ENCODE data around the gene MVB12A.

Gene MVB12A

DNA sequence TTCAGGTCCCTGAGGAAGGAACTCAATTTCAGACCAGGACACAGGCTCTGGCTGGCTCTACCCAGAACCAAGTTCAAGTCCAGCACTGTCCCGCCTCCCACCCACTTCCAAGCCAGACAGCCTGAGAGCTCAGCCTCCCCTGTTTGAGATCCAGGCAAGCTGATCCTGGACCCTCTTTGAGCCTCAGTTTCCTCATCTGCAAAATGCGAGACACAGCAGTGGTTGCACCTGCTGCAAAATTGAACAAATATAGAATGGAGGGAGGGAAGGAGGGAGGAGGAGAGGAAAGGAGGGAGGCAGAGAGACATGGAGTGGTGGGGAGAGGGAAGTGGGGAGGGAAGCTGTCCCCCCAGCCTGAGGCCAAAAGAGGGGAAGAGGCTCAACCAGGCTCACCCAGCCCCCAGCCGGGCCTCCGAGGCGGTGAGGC is 27.9 kb downstream of the MVB12A start:
- DNase-seq, result no peak

DNA sequence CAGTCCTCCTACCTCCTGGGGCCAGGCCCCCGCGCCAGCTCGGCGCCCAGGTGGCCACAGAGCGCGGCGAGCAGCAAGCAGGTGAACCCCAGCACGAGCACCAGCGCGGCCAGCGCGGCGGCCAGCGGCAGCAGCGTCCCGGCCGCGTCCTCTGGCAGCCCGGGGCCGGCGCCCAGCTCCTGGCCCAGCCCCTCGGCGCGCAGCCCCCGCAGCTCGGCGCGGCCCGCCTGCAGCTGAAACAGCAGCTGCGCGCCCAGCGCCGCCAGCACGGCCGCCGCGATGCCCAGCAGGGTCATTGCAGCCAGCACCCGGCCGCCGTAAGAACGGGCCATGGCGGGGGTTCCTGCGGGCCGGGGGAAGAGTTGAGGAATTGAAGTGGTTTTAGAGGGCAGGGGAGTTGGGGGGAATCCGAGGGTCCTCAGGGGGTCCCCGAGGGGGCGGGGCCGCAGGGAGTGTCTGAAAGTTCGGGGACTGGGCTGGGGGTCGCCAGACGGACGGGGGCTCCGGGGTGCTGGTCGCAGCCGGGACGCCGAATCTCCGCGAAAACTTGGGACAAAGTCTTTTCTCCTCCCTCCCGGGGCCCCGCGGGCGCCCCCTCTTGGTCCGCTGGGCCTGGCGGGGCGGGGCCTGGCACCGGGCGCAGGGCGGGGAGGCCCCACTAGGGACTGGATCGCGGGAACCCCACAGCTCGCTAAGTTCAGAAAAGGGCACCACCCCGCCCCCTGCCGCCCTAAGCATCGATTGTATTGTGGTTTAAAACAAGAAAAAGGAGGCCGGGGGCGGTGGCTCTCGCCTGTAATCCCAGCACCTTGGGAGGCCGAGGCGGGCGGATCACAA is 28.5 kb downstream of the MVB12A start, which contains the start of gene TMEM221:
Gene TMEM221 (minus strand): TSS at position 538 of the 837 bp plus-strand sequence. CDS start 206 bp downstream, at position 332.
- DNase-seq, result no peak

DNA sequence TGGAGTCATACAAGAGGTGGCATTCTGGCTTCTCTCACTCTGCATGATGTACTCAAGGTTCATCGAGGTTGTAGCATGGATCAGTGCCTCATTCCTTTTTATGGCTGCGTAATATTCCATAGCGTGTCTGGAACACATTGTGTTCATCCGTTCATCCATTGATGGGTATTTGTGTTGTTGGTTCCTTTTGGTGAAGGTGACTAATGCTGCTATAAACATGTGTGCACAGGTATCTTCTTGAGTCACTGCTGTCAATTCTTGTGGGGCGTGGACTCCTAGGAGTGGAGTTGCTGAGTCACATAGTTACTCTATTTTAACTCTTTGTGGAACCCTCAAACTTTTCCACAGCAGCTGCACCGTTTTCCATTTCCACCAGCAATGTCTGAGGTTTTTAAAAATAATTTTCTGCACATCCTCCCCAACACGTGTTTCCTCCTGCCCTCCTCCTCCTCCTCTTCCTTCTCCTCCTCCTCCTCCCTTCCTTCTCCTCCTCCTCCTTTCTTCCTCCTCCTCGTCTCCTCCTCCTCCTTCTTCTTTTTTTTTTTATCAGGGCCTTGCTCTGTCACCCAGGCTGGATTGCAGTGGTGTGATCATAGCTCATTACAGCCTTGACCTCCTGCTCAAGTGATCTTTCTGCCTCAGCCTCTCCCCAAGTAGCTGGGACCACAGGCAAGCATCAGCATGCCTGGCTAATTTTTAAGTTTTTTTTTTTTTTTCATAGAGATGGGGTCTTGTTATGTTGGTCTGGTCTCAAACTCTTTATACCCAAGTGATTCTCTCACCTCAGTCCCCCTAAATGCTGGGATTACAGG is 30.6 kb downstream of the MVB12A start:
- no peak for DNase-seq

DNA sequence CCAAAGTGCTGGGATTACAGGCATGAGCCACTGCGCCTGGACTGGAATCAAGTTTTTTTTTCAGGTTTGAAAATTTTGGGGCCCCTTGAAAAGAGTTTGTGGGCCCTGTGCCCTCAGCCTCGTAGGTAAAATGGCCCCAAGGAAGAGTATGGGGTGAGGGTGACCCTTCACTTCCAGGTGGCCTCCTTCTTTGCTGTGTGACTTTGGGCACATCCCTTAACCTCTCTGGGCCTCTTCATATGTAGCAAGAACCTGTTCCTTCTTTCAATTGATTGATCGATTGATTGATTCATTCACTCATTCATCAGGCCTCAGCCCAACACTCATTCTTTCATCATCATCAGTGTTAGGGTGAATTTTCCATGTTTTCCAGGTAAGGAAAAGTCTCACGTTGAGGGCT is 32.0 kb downstream of the MVB12A start:
- DNase-seq, result no peak

DNA sequence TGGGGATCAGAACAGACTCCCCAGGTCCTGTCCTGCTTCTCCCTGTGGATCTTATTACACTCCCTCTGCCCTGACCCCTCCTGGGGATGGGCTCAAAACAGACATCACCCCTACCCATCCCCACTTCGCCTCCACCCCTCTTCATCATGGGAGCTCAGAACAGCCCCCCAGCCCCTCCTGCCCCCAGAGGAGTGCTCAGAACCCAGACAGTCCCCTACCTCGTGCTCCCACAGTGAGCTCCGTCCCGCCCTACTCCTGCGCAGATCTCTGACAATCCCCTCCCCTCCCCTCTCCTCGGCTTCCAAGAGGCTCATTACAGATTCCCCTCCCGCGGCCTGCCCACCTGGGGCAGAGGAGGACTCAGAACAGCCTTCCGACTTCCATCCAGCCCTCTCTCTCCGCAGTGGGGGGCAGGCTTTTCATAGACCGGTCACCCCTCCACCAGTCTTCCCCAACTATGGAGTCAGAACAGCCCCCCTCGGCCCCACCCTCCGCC is 34.8 kb downstream of the MVB12A start:
- DNase-seq, result no peak

DNA sequence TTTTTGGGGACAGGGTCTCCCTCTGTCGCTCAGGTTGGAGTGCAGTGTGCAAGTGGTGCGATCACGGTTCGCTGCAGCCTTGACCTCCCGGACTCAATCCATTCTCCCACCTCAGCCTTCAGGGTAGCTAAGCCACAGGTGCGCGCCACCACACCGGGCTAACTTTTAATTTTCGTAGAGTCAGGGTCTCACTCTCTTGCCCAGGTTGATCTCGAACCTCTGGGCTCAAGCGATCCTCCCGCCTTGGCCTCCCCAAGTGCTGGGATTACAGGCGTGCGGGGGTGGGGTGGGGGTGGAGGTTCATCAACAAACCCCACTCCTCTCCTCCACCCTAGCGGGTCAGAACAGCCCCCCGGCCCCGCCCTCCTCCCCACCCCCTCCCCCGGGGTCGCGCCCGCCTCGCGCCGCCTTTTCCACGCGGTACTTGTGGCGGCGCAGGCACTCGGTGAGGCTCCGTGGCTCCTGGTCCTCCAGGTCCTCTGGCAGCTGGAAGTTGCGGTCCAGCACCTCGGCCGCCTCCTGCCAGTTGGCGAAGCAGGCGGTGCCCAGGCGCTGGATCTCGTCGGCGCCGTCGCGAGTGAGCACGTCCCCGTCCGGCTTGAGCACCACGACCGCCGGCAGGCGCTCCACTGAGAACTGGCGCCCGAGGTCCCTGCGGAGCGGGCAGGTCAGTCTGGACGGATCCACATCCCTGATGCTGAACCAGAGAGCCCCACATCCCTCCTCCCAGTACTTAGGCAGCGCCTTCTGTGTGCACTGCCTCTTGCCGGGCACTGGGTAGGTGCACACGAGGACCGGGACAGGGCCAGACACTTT is 35.7 kb downstream of the MVB12A start:
- no peak for DNase-seq

DNA sequence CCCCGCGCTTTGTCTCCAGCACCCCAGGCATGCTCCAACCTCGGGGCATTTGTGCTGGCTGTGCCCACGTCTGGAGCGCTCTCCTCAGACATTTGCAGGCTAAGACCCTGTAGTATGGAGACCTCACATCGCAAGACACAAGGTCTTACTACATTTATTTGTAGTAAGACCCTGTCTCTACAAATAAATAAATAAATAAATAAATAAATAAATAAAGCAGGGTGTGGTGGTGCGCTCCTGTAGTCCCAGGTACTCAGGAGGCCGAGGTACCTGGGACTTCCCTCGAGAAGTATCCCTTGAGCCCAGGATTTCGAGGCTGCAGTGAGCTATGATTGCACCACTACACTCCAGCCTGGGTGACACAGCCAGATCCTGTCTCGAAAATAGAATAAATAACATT is 36.3 kb downstream of the MVB12A start:
- no peak for DNase-seq

DNA sequence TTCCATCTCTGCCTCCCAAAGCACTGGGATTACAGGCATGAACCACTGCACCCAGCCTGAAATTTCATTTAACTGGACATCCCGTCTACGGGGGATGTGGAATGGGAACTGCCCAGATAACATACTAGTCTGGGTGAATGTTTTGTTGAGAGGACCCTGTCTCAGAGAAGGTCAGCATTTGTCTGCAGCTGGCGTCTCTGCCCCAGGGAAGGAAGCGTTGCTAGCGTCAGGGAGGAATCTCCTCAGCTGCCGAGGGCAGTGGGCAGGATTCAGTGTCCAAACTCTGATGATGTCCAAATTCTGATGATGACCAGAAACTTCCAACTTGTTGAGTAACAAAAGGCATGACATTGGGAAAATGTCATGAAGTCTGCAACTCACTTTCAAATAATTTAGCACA is 37.8 kb downstream of the MVB12A start:
- DNase-seq, result no peak

DNA sequence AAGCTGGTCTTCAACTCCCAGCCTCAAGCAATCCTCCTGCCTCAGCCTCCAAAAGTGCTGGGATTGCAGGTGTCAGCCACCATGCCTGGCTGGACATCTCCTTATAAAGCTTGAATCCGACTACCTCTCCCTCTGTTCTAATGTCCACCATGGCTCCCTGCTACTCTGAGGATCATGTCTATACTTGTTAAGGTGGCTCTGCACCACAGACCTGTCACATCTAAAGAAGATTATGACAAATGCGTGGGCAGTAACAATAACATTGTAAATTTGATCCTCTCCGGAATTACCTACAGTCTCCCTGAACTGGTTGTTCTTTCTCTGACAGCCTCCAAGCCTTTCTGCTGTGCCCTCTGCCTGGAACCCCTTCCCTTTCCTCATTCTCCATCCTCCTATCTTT is 39.1 kb downstream of the MVB12A start:
- DNase-seq, result no peak

DNA sequence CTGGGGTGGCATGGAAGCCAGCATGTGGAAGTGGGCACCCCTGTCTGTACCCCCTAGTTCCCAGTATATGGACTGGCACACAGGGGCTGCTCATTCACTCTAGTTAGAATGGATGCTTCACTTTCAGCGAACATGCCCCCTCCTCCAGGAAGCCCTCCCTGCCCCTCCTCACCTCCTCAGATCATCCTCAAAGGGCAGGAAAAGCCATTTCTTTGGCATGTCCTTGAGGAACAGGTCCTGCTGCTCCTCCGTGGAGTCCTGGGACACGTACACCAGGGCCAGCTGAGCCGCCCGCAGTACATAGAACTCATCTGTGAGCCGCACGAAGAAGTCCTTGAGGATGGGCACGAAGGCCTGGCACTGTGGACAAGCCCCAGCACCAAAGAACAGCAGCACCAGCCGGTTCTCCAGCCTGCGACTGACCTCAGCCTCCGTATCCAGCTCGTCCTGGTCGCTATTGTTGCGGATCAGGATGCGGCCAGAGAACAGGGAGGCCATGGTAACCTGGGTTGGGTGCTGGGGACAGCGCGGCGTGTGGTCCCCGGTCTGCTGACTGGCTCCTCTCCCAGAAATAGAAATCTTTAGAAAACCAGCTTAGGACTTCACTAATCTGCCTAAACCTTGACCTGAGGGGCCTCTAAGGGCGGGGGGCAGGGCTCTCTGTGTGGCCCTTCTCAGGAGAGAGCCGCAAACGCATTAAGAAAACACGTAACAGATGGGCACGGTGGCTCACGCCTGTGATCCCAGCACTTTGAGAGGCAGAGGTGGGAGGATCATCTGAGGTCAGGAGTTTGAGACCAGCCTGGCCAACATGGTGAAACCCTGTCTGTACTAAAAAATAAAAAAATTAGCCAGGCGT is 40.8 kb downstream of the MVB12A start, which contains the start of gene NXNL1:
Gene NXNL1 (minus strand): TSS at position 555 of the 859 bp plus-strand sequence. CDS start 57 bp downstream, at position 498.
- no peak for DNase-seq

DNA sequence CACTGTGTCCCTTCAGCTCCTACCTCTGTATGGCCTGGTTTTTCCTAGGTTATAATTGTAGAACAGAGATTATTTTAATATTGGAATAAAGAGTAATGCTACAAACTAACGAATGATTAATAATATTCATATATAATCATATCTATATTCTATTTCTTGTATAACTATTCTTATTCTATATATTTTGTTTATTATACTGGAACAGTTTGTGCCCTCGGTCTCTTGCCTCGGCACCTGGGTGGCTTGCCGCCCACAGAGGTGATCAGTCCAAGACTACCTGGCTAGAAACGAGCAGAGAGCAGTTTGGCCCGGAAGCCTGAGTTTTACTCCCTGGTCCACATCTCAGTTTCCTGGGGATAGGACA is 46.6 kb downstream of the MVB12A start:
- DNase-seq, result no peak

DNA sequence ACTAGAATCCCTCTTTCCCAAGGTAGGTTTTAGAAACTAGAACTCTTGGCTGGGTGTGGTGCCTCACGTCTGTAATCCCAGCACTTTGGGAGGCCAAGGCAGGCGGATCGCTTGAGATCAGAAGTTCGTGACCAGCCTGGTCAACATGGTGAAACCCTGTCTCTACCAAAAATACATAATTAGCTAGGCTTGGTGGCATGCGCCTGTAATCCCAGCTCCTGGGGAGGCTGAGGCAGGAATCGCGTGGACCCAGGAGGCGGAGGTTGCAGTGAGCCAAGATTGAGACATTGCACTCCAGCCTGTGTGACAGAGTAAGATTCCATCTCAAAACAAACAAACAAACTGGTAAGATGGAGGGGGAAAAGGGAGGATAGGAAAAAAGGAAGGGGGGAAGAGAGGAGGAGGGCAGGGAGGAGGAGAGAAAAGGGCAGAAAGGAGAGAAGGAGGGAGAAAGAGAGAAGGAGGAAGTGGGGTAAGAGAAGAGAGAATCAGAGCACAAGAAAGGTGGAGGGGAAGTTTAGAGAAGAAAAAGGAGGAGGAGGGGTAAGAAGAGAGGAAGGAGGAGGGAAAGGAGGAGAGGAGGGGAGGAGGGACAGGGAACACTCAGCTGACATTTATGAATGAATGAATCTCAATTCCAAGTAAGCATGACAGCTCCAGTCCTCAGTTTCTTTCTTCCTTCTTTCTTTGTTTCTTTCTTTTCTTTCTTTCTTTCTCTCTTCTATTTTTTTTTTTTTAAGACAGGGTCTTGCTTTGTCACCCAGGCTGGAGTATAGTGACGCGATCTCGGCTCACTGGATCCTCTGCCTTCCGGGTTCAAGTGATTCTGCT is 47.8 kb downstream of the MVB12A start:
- DNase-seq, result no peak

DNA sequence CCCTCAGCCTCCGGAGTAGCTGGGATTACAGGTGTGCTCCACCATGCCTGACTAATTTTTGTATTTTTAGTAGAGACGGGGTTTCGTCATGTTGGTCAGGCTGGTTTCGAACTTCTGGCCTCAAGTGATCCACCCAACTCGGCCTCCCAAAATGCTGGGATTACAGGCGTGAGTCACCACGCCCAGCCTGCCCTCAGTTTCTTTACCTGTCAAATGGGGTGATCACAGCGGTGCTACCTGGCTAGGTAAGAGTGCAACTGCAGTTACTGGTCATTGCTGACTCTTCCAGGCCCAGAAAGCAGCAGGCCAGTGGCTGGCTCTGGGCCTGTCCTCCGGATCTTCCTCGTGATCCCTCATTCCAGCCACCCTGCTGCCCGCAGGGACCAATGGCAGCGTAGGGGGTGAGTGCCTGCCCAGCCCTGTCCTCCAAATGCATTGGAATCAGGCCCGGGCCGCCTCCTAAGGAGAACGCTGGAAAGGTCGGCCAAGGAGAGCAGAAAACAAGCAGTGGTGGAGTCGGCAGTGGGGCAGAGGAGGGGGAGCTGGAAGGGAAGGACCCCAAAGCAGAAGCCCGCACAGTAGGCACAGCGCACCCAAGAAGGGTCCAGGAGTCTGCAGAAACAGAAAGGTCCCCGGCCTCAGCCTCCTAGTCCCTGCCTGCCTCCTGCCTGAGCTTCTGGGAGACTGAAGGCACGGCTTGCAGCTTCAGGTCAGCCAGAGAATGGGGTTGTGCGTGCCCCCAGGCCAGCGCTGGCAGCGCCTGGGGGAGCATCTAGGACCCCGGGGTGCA is 48.6 kb downstream of the MVB12A start:
- peak; percentile 62 for DNase-seq

DNA sequence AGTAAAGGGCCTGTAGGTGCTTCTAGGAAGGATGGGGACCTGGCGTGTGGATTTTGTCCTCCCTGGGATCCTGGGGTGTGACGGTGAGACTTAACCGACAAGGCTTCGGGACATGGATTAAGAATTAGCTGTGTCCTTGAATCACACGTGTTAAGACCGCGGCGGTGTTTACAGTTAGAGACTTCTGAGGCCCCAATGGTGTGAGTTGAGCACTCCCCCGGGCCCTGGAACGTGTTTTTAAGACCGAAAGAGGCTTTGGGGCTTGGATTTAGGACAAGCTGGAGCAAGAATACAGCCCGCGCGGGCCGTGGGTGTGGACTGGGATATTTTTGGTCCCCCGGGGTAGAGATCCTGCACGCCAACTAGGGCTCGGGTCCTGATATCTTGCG is 49.2 kb downstream of the MVB12A start:
- peak; percentile 64 for DNase-seq

DNA sequence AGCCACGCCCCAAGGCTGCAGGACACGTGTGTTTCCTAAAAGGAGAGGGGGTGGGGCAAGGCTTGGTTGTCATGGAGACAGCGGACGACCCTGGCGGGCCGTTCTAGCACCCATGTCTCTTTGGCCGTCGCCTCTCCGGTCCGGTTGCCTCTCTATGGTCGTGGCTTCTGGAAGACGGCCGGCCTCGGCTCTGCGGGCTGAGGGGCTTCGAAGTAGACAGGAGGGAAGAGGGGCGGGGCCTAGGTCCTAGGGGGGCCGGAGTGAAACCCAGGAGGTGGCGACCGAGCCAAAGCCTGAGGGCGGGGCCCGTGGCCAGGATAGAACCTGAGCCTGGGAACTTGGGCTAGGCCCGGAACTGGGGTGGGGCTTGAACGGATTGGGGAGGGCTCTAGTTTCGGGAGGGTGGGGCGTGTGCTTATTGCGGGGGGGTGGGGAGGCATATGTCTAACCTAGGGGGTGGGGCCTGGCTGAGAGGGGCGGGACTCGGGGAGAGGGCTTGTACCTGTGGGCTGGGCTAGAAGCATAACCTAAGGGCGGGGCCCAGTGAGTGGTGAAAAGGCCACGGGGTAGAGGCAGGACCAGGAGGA is 49.7 kb downstream of the MVB12A start:
- peak; percentile 89 for DNase-seq

DNA sequence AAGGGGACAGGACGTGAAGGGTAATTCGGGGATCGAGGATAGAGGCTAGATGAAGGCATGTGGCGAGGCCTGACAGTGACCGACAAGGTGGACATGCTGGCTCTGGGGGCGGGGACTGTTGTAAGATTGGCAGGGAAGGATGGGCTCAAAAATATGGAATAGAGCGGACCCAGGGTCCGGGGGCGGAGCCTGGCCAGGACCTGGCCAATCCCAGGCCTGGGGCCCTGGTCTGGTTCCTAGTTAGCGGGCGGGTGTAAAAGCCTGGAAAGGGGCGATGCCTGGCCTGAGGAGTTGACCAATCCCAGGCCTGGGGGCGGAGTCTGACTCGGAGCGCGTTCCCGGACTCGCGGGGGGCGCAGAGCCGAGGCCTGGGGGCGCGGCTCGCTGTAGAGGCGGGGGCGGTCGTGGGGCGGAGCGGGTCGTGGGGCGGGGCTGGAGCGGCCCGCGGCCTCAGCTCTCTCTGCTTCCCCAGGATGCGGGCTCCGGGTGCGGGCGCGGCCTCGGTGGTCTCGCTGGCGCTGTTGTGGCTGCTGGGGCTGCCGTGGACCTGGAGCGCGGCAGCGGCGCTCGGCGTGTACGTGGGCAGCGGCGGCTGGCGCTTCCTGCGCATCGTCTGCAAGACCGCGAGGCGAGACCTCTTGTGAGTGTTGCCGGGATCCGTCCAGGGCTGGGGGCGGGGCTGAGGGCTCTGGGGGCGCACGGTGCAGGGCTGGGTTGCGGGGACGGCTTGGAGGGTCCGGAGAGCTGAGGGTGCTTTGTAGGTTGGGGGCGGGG is 50.4 kb downstream of the MVB12A start, which contains the start of gene SLC27A1:
Gene SLC27A1 (plus strand): TSS at position 457 of the 774 bp plus-strand sequence. CDS start 17 bp downstream, at position 474.
- peak; percentile 100 for DNase-seq

DNA sequence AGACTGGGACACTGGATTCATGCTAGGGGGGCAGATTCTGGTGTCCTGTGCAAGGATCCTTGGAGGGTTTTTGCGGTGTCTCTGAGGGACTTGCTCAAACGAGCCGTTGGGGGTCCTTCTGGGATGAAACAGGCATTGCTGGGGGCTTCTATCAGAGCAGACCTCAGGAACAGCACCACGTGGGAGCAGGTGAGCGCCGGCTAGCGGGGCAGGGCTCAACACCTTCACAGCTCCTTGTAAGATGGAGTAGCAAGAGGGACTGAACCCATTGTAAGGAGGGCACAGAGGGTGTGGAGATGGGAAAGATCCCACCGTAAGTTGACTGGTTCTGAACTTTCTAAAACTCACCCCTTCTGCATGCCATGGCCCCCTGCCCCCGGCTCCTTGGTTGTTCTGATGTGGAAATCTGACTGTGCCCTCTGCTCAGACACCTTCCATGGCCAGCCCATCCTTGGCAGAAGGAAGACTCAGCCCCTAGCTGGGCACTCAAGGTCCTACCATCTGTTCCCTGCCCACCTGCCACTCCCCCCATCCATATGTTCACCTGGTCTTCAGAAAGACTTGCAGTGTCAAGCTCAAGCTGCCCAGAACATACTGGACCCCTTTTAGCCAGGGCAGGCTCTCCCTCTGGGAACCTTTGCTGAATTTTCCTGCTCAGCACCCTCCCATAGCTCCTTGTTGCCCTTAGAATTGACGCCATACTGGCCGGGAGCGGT is 51.7 kb downstream of the MVB12A start:
- DNase-seq, result no peak

DNA sequence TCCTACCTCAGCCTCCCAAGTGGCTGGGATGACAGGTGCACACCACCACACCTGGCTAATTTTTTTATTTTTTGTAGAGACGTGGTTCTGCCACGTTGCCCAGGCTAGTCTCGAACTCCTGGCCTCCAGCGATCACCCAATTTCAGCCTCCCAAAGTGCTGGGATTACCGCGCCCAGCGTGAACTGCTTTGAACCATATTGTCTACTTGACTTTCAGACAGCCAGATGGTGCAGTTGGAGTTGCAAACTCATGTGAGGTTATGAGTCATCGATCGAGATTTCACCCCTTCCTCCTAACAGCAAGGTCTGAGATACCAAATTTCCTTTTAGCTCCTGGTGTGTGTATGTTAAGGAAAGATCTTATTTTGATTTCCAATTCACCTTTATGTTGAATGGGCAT is 53.2 kb downstream of the MVB12A start:
- no peak for DNase-seq
